MM.1S (cell line): ENCODE measurements around the gene TMC8.

Source experiments
- DNase-seq: peaks from one replicate; pipeline ENCODE4 v3.0.0-alpha.2; 2015
- H2AFZ ChIP-seq: fragments of 300-600 bp; sonication (generic); 2 replicates; pipeline ENCODE4 v1.6.0; 2016; ENCODE audit warnings: antibody characterized with exemption, low read length
- H3F3A ChIP-seq: fragments of 300-600 bp; sonication (generic); 2 replicates; pipeline ENCODE4 v1.6.1; 2016; ENCODE audit warnings: mild to moderate bottlenecking, antibody characterized with exemption, low read length, moderate library complexity, mixed read lengths; ENCODE audit not compliant: insufficient read depth
- H3K27ac ChIP-seq: fragments of 300-600 bp; sonication (generic); 2 replicates; pipeline ENCODE4 v1.5.1; 2016; ENCODE audit warnings: mild to moderate bottlenecking, low read length
- H3K27me3 ChIP-seq: fragments of 300-600 bp; sonication (generic); replicated peaks from 2 replicates; pipeline ENCODE4 v1.6.0; 2016; ENCODE audit warnings: low read length; ENCODE audit not compliant: insufficient read depth
- H3K36me3 ChIP-seq: fragments of 300-600 bp; sonication (generic); replicated peaks from 2 replicates; pipeline ENCODE4 v1.6.1; 2016; ENCODE audit warnings: mild to moderate bottlenecking, low read length, mixed read lengths; ENCODE audit not compliant: insufficient read depth
- H3K4me1 ChIP-seq: fragments of 300-600 bp; sonication (generic); 2 replicates; pipeline ENCODE4 v1.6.1; 2016; ENCODE audit warnings: low read length, mixed read lengths
- H3K4me2 ChIP-seq: fragments of 300-600 bp; sonication (generic); 2 replicates; pipeline ENCODE4 v1.6.0; 2016; ENCODE audit warnings: low read depth, low read length
- H3K4me3 ChIP-seq: fragments of 300-600 bp; sonication (generic); 2 replicates; pipeline ENCODE4 v1.5.1; 2016; ENCODE audit warnings: low read length, mixed read lengths
- H3K79me2 ChIP-seq: fragments of 300-600 bp; sonication (generic); 2 replicates; pipeline ENCODE4 v1.6.1; 2016; ENCODE audit warnings: mixed run types, low read length, mixed read lengths
- H3K9ac ChIP-seq: fragments of 300-600 bp; sonication (generic); 2 replicates; pipeline ENCODE4 v1.6.1; 2016; ENCODE audit warnings: low read length, mixed read lengths
- H3K9me2 ChIP-seq: fragments of 300-600 bp; sonication (generic); replicated peaks from 2 replicates; pipeline ENCODE4 v1.6.1; 2016; ENCODE audit warnings: mild to moderate bottlenecking, low read length, mixed read lengths; ENCODE audit not compliant: insufficient read depth
- H3K9me3 ChIP-seq: fragments of 300-600 bp; sonication (generic); replicated peaks from 2 replicates; pipeline ENCODE4 v1.6.1; 2016; ENCODE audit warnings: mild to moderate bottlenecking, low read length, mixed read lengths; ENCODE audit not compliant: insufficient read depth
- H4K20me1 ChIP-seq: fragments of 300-600 bp; sonication (generic); 2 replicates; pipeline ENCODE4 v1.6.1; 2016; ENCODE audit warnings: mild to moderate bottlenecking, low read length, moderate library complexity, mixed read lengths; ENCODE audit not compliant: insufficient read depth
- EZH2 ChIP-seq: fragments of 300-600 bp; sonication (generic); optimal IDR thresholded peaks from 2 replicates; pipeline ENCODE3; 2017; ENCODE audit warnings: low read depth, mild to moderate bottlenecking, antibody characterized with exemption, low read length, mixed read lengths
- EZH2phosphoT487 ChIP-seq: fragments of 300-600 bp; sonication (generic); IDR thresholded peaks from 2 replicates; pipeline ENCODE4 v1.6.1; 2018; ENCODE audit warnings: antibody characterized with exemption, low read length
- TF ChIP-seq, protein P1 (sequence below): fragments of 300-600 bp; sonication (generic); IDR thresholded peaks from 2 replicates; pipeline ENCODE4 v1.5.1; 2016; ENCODE audit warnings: antibody characterized with exemption, low read length, mixed read lengths

TMC8 gene

DNA sequence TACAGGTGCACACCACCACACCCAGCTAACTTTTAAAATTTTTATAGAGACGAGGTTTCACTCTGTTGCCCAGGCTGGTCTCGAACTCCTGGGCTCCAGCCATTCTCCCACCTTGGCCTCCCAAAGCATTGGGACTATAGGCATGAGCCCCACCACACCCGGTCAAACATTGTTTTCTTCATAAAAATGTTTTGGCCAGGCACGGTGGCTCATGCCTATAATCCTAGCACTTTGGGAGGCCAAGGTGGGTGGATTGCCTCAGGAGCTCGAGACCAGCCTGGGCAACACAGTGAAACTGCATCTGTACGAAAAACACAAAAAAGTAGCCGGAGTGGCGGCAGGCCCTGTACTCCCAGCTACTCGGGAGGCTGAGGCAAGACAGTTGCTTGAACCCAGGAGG, 14.2 kb upstream of the TMC8 start:
- Histone ChIP-seq H3K9ac (no peak overlapping the region), H3K4me2 (no peak overlapping the region), H3K9me3 (no peaks in the 10 kb centered on the region), H3K4me3 (no peak overlapping the region), H3K4me1 (peaks cover 8% of the 10 kb centered on the region), H3K9me2 (no peaks in the 10 kb centered on the region), H3K27ac (no peak overlapping the region), H3F3A (peaks cover 25% of the 10 kb centered on the region), H3K79me2 (peaks cover 41% of the 10 kb centered on the region), H4K20me1 (no peaks in the 10 kb centered on the region), H2AFZ (no peak overlapping the region), H3K36me3 (no peaks in the 10 kb centered on the region), H3K27me3 (no peaks in the 10 kb centered on the region)
- TF ChIP-seq EZH2: no peak
- no peak for DNase-seq

DNA sequence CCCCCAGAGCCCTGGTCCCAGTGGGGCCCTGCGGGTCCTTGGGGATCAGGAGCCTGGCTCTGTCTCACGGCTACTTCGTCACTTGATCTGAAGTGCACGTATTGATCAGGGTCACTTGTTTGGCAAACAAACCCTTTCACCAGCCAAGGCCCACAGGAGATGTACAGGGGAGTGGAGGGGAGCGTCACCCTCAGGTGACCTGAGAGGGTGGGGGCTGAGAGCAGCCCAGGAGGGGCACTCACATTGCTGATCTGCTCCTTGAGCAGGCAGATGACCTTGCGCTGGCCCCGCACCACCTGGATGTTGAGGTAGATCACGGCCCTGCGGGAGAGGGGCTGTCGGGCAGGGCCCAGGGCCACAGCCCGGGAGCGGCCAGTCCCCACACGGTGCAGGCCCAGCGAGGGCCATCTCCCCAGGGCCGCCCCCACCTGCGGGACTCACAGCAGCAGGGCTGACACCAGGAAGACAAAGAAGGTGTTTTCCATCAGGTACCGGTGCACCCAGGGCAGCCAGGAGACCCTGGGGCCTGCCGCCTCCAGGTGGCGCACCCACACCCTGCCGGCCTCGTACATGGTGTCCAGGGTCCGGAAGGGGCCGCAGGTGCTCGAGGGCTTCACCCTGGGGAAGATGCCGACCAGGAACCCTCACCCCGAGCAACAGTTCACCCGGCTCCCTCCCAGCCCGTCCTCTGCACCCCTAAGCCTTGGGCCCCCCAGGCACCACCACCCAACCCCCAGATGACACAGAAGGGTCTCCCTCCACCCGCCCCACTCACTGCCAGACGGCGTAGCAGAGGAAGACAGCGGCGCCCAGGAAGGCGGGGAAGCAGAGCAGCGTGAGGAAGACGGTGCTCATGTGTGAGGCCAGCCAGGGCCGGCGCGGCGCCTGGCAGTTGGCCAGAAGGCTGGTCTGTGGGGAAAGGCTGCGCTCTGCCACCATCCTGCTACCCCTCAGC, 13.3 kb upstream of the TMC8 start:
- H3K9ac ChIP-seq: no peak overlapping the region
- H3K4me1 ChIP-seq: peaks cover 17% of the 10 kb centered on the region
- H3K4me2 ChIP-seq: no peak overlapping the region
- TF ChIP-seq, protein P1, sequence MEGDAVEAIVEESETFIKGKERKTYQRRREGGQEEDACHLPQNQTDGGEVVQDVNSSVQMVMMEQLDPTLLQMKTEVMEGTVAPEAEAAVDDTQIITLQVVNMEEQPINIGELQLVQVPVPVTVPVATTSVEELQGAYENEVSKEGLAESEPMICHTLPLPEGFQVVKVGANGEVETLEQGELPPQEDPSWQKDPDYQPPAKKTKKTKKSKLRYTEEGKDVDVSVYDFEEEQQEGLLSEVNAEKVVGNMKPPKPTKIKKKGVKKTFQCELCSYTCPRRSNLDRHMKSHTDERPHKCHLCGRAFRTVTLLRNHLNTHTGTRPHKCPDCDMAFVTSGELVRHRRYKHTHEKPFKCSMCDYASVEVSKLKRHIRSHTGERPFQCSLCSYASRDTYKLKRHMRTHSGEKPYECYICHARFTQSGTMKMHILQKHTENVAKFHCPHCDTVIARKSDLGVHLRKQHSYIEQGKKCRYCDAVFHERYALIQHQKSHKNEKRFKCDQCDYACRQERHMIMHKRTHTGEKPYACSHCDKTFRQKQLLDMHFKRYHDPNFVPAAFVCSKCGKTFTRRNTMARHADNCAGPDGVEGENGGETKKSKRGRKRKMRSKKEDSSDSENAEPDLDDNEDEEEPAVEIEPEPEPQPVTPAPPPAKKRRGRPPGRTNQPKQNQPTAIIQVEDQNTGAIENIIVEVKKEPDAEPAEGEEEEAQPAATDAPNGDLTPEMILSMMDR: peak; percentile 27
- no peak for TF ChIP-seq EZH2
- H3F3A ChIP-seq: peaks cover 30% of the 10 kb centered on the region
- H3K36me3 ChIP-seq: no peaks in the 10 kb centered on the region
- H2AFZ ChIP-seq: no peak overlapping the region
- DNase-seq: no peak
- H4K20me1 ChIP-seq: no peaks in the 10 kb centered on the region
- H3K9me2 ChIP-seq: no peaks in the 10 kb centered on the region
- H3K27me3 ChIP-seq: no peaks in the 10 kb centered on the region
- H3K4me3 ChIP-seq: no peak overlapping the region
- no peaks in the 10 kb centered on the region for H3K9me3 ChIP-seq
- H3K79me2 ChIP-seq: peaks cover 42% of the 10 kb centered on the region
- no peak overlapping the region for H3K27ac ChIP-seq

DNA sequence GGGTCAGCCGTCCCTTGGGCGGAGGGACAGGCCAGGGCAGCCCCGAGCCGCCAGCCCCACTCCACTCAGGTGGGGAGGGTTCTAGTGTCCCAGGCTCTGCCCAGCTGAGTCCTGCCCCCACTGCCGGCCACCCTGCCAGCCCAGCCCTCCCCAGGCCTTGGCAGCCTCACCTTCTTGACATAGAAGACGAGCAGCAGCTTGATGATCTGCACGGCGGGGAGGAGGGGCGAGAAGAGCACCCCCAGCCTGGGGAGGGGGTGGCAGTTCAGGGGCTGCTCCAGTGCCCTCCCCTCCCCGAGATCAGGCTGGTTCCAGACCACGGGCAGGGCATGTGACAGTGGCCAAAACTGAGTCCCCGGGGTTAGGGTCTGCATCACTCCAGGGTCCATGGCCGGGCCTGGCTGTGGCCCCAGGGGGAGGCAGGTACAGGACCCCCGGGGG, 11.8 kb upstream of the TMC8 start:
- Histone ChIP-seq H3K27ac (no peak overlapping the region), H3K4me3 (no peak overlapping the region), H3K9me2 (no peaks in the 10 kb centered on the region), H3K36me3 (0 out of 2 replicates have a peak, but pooled peaks cover 6% of the 10 kb centered on the region), H3K4me2 (no peak overlapping the region), H3F3A (peaks cover 25% of the 10 kb centered on the region), H3K9me3 (no peaks in the 10 kb centered on the region), H3K4me1 (peaks cover 26% of the 10 kb centered on the region), H3K9ac (no peak overlapping the region), H3K27me3 (no peaks in the 10 kb centered on the region), H4K20me1 (no peaks in the 10 kb centered on the region), H2AFZ (no peak overlapping the region), H3K79me2 (peaks cover 53% of the 10 kb centered on the region)
- TF ChIP-seq EZH2 (no peak), EZH2phosphoT487 (no peak)
- TF ChIP-seq, protein P1: no peak
- no peak for DNase-seq

DNA sequence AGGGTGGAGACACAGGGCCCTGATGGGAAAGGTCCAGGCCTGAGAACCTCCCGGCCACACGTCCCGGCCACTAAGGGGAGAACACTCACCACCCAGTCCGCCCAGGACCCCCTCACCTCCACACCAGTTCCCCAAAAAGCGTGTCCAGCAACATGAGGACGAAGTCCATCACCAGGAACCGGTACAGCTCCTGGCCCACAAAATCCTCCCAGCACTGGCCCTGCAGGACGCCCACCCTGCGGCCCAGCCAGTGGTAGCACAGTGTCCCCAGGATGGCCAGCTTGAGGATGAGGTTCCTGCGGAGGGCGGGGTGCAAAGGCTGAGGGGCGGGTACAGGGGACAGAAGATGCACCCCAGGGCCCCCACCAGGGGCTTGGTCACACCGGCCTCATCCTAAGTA, 10.0 kb upstream of the TMC8 start:
- Histone ChIP-seq H3K9ac (peak overlapping the region; percentile 71; the same call in 1 of the 2 replicates), H2AFZ (no peak overlapping the region), H3K9me2 (no peaks in the 10 kb centered on the region), H3K4me1 (peaks cover 30% of the 10 kb centered on the region), H3F3A (peaks cover 16% of the 10 kb centered on the region), H3K27me3 (no peaks in the 10 kb centered on the region), H3K4me3 (peak overlapping the region; percentile 54), H3K27ac (peak overlapping the region; percentile 81; the same call in 1 of the 2 replicates), H3K4me2 (peak overlapping the region; percentile 85), H4K20me1 (no peaks in the 10 kb centered on the region), H3K9me3 (no peaks in the 10 kb centered on the region), H3K79me2 (peaks cover 71% of the 10 kb centered on the region), H3K36me3 (0 out of 2 replicates have a peak, but pooled peaks cover 6% of the 10 kb centered on the region)
- TF ChIP-seq, protein P1: no peak
- TF ChIP-seq EZH2phosphoT487: no peak
- TF ChIP-seq EZH2: no peak
- no peak for DNase-seq
